IPS DF 19.7 (cell line): ENCODE results near the gene PTGER1.

Experiments used
- DNase-seq: peaks from one replicate; pipeline ENCODE4 v3.0.0-alpha.2; 2013; ENCODE audit warnings: low read depth, low spot score

PTGER1 gene

GRCh38 chr19:14502334-14503092 lies 27.4 kb upstream of the PTGER1 start:
- no peak for DNase-seq

GRCh38 chr19:14497228-14497921 lies 22.2 kb upstream of the PTGER1 start:
- DNase-seq, result no peak

- no peak for DNase-seq
These were observed 21.7 kb upstream of the PTGER1 start for GRCh38 chr19:14496834-14497227.

- DNase-seq, result peak; percentile 92
These were observed 21.1 kb upstream of the PTGER1 start, which contains the start of gene GIPC1 for GRCh38 chr19:14496029-14496833. Gene GIPC1, minus strand, starts transcription at chr19:14496127. Its CDS starts 13,151 bp downstream, at chr19:14482976.

- no peak for DNase-seq
These were observed 20.5 kb upstream of the PTGER1 start for GRCh38 chr19:14495672-14496028.

- DNase-seq, result no peak
These were observed 19.9 kb upstream of the PTGER1 start for GRCh38 chr19:14494910-14495671.

GRCh38 chr19:14494411-14494810 lies 19.3 kb upstream of the PTGER1 start:
- no peak for DNase-seq

- no peak for DNase-seq
These were observed 17.7 kb upstream of the PTGER1 start for GRCh38 chr19:14492756-14493337.

GRCh38 chr19:14487370-14488125 lies 12.4 kb upstream of the PTGER1 start:
- no peak for DNase-seq

- no peak for DNase-seq
These were observed 7.2 kb upstream of the PTGER1 start for GRCh38 chr19:14482172-14482941.

- no peak for DNase-seq
These were observed 5.5 kb upstream of the PTGER1 start for GRCh38 chr19:14480700-14481079.

GRCh38 chr19:14479975-14480699 lies 5.0 kb upstream of the PTGER1 start:
- no peak for DNase-seq

GRCh38 chr19:14479309-14479974 lies 4.3 kb upstream of the PTGER1 start:
- DNase-seq, result no peak

GRCh38 chr19:14478113-14478545 lies 3.0 kb upstream of the PTGER1 start:
- no peak for DNase-seq

GRCh38 chr19:14477418-14478112 lies 2.4 kb upstream of the PTGER1 start:
- no peak for DNase-seq

GRCh38 chr19:14476673-14477401 lies 1.7 kb upstream of the PTGER1 start:
- DNase-seq, result no peak

- DNase-seq, result no peak
These were observed 1.1 kb upstream of the PTGER1 start for GRCh38 chr19:14476327-14476672.
